HepG2 (cell line): ENCODE measurements around the gene AFG1L. TPM values are rescaled to one million over a fixed set of nuclear protein-coding genes. Genes with fewer than 3 reads are reported as not detected.

ENCODE experiments used
- ATAC-seq: fragments of 200-7000 bp; cut with Tn5 transposase; 3 replicates; pipeline ENCODE4 v1.9.1; 2020; ENCODE audit warnings: mild to moderate bottlenecking, moderate library complexity
- BruUV-seq: library from RNA; stranded (reverse); fragments of 400-500 nt; replicated peaks from 2 replicates; lab custom pipeline; 2021; lab: Mats Ljungman, UMichigan
- CTCF ChIA-PET: fragments of 300-600 bp; formaldehyde crosslinking; extraction: SDS; loops from one replicate; lab custom pipeline; 2021; ENCODE audit warnings: low total read pairs, inconsistent platforms, low intra/inter-chr PET ratio; lab: Yijun Ruan, JAX
- POLR2A ChIA-PET: fragments of 350-600 bp; sonication (Branson Sonifier 250); formaldehyde crosslinking; loops from one replicate; lab custom pipeline; 2020; ENCODE audit warnings: antibody characterized with exemption, inconsistent platforms; lab: Yijun Ruan, JAX
- DNase-seq: peaks from one replicate; pipeline ENCODE4 v3.0.0-alpha.2; 2015; ENCODE audit warnings: low spot score
- FAIRE-seq: peaks from 3 replicates; lab custom pipeline; 2011; peaks lifted over from hg19 to GRCh38; lab: Jason Lieb, UNC
- H2AFZ ChIP-seq: one replicate; pipeline ENCODE4 v1.6.1; 2011; ENCODE audit warnings: low read length, inconsistent platforms
- H3K27ac ChIP-seq: fragments of 300-600 bp; 3 replicates; pipeline ENCODE4 v1.8.0; 2011; ENCODE audit warnings: mixed run types, mild to moderate bottlenecking, mixed read lengths, low read length, inconsistent platforms; ENCODE audit not compliant: insufficient read depth; ENCODE audit errors: extremely low read length
- H3K27me3 ChIP-seq, 2 experiments: fragments of 200-600 bp in 1 of 2; 2 replicates in 1 of 2; 3 replicates in 1 of 2; pipeline versions ENCODE4 v1.6.0 to v1.8.0; 2011; ENCODE audit warnings: low read length in 2 of 2, mild to moderate bottlenecking in 2 of 2, moderate library complexity in 2 of 2, inconsistent platforms in 1 of 2; ENCODE audit not compliant: insufficient read depth in 2 of 2, control insufficient read depth in 1 of 2
- H3K36me3 ChIP-seq, 2 experiments: fragments of 200-600 bp in 1 of 2; replicated peaks in 1 of 2; 2 replicates in 1 of 2; 3 replicates in 1 of 2; pipeline versions ENCODE4 v1.5.1 to v1.8.0; 2011; ENCODE audit warnings: low read length in 2 of 2, inconsistent platforms in 1 of 2; ENCODE audit not compliant: insufficient read depth in 2 of 2, control insufficient read depth in 1 of 2
- H3K4me1 ChIP-seq: 2 replicates; pipeline ENCODE4 v1.5.1; 2012; ENCODE audit warnings: low read length, inconsistent platforms; ENCODE audit not compliant: insufficient read depth
- H3K4me2 ChIP-seq: 2 replicates; pipeline ENCODE4 v1.6.0; 2011; ENCODE audit warnings: low read depth, low read length, inconsistent platforms
- H3K4me3 ChIP-seq, 3 experiments: fragments of 200-600 bp in 1 of 3; sonication (generic), shearing (Covaris generic) in 1 of 3; replicated peaks in 1 of 3; 2 replicates each; pipeline ENCODE4 v1.5.1; 2011 to 2016; ENCODE audit warnings: low read length in 3 of 3, inconsistent platforms in 2 of 3, low read depth in 2 of 3, mild to moderate bottlenecking in 2 of 3, control low read depth in 1 of 3, mixed read lengths in 1 of 3; ENCODE audit not compliant: insufficient read depth in 1 of 3
- H3K79me2 ChIP-seq: one replicate; pipeline ENCODE4 v1.6.1; 2011; ENCODE audit warnings: low read length, inconsistent platforms; ENCODE audit not compliant: insufficient read depth
- H3K9ac ChIP-seq: 2 replicates; pipeline ENCODE4 v1.6.0; 2011; ENCODE audit warnings: mild to moderate bottlenecking, low read depth, low read length, inconsistent platforms; ENCODE audit not compliant: insufficient read depth
- H3K9me3 ChIP-seq: 2 replicates; pipeline ENCODE4 v1.5.1; 2012; ENCODE audit warnings: mild to moderate bottlenecking, low read length
- H4K20me1 ChIP-seq: 2 replicates; pipeline ENCODE4 v1.6.0; 2011; ENCODE audit warnings: inconsistent platforms, mild to moderate bottlenecking, low read length, moderate library complexity; ENCODE audit not compliant: insufficient read depth
- NFE2L2 ChIP-seq: fragments of 150-350 bp; IDR thresholded peaks from 2 replicates; pipeline ENCODE4 v1.6.1; 2014; ENCODE audit warnings: low read length
- NFIB ChIP-seq: sonication (generic); formaldehyde crosslinking; IDR thresholded peaks from 2 replicates; pipeline ENCODE4 v1.9.0; 2021; ENCODE audit warnings: missing genetic modification reagents, mild to moderate bottlenecking, borderline replicate concordance
- SNRNP70 ChIP-seq: fragments of 200-400 bp; formaldehyde crosslinking; IDR thresholded peaks from 2 replicates; pipeline ENCODE4 v1.6.1; 2017; ENCODE audit warnings: mild to moderate bottlenecking, low read depth, low read length, moderate library complexity
- ZBTB40 ChIP-seq, 2 experiments: fragments of 450-650 bp in 1 of 2; sonication (generic) in 1 of 2; formaldehyde crosslinking in 1 of 2; IDR thresholded peaks; 2 replicates each; pipeline versions ENCODE4 v1.6.1 to v1.8.0; 2016 to 2022; ENCODE audit warnings: antibody characterized with exemption in 1 of 2, mild to moderate bottlenecking in 1 of 2, missing genetic modification reagents in 1 of 2
- ZNF468 ChIP-seq: sonication (generic); formaldehyde crosslinking; IDR thresholded peaks from 2 replicates; pipeline ENCODE4 v1.8.0; 2022; ENCODE audit warnings: mild to moderate bottlenecking, moderate library complexity, missing genetic modification reagents
- ZSCAN29 ChIP-seq: sonication (generic); formaldehyde crosslinking; conservative IDR thresholded peaks from 2 replicates; pipeline ENCODE4 v1.4.0; 2020; ENCODE audit warnings: mild to moderate bottlenecking, missing genetic modification reagents
- WGBS: methylation state at CpG from one replicate; pipeline ENCODE4 v1.1.6; 2017; ENCODE audit warnings: low lambda C conversion rate; 5-methylcytosine and 5-hydroxymethylcytosine counted together
- in situ Hi-C: cut with HindIII; loops from 2 replicates; pipeline ENCODE4 v1.10.0; 2017; ENCODE audit warnings: low pct_unique_long_range_greater_than_20kb; ENCODE audit not compliant: extremely low pct_ligation_motif_present
- intact Hi-C: fragments of 100-400 bp; cut with micrococcal nuclease; formaldehyde crosslinking; loops from one replicate; pipeline ENCODE4 v1.10.0; 2022; ENCODE audit not compliant: unreplicated experiment
- polyA plus RNA-seq, 8 experiments: library from polyadenylated mRNA; depleted of rRNA in 3 of 8; stranded (reverse) in 7 of 8; unstranded in 1 of 8; fragments of >200 nt; fragmentation: Illumina TruSeq in 4 of 8; extraction: Trizol in 4 of 8; gene quantifications; 2 replicates each; pipeline versions ENCODE4 v1.2.1 to v1.2.3, GENCODE V29; 2011 to 2016; ENCODE audit warnings: low read depth in 4 of 8, missing spikeins in 1 of 8, mixed read lengths in 1 of 8; ENCODE audit not compliant: insufficient read depth in 1 of 8
- total RNA-seq, 5 experiments: library from RNA; depleted of rRNA; stranded (reverse); fragments of >200 nt; fragmentation: Illumina TruSeq; extraction: Trizol; gene quantifications; 2 replicates each; pipeline ENCODE4 v1.2.3, GENCODE V29; 2016; ENCODE audit warnings: low read depth in 1 of 5
- TF ChIP-seq, protein P1 (sequence below): sonication (generic); formaldehyde crosslinking; IDR thresholded peaks from 2 replicates; pipeline ENCODE4 v1.5.0; 2020; ENCODE audit warnings: missing genetic modification reagents
- TF ChIP-seq, protein P2 (sequence below): sonication (generic); formaldehyde crosslinking; IDR thresholded peaks from 2 replicates; pipeline ENCODE4 v1.4.0; 2020; ENCODE audit warnings: low read depth, mild to moderate bottlenecking, missing genetic modification reagents
- TF ChIP-seq, protein P3 (sequence below): sonication (generic); formaldehyde crosslinking; IDR thresholded peaks from 2 replicates; pipeline ENCODE4 v1.9.0; 2022; ENCODE audit warnings: missing genetic modification reagents, mild to moderate bottlenecking, borderline replicate concordance

Gene AFG1L
- total and polyA plus RNA-seq, 2 of the 13 experiments (the other 11 are each of a cell fraction or from before 2014, with no cell fraction given): 3.1 to 14.0 TPM

DNA sequence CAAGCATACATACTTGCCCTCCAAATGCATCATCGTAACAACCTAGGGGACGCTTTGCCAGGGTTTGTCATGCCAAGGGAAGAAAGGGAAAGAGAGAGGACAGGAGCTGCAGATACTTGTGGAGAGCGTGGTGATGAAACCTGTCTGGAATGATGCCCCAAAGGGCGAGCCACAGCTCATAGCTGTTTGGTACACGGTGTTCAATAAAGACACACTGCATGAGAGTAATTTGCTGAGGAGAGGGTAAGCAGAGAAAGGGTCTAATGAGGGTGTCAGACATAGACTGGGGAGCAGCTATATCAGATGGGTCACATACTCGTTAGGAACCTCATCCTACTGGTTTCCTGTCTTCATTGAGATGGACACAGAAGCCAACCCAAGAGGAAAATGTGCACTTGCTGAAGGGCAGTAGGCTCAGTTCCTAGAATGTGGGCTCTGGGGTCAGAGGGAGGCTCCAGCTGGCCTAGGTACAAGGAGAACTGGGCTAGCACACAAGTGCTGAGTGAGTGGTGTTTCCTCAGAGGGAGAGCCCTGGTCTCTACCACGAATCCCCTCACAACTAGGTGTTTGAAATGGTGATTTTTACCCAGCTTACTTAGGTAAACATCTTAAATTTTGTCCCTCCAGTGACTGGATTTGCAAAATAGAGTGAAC lies 260.7 kb downstream of the AFG1L start:
- 43% methylated on average over 7 of the region's 7 CpGs for WGBS
- no peak overlapping the region for H3K27ac ChIP-seq
- H3K9me3 ChIP-seq: no peaks in the 10 kb centered on the region
- no peak overlapping the region for H3K4me2 ChIP-seq
- H3K36me3 ChIP-seq: no peaks in the 10 kb centered on the region
- H3K27me3 ChIP-seq: no peaks in the 10 kb centered on the region; a peak in 2 of 5 replicates
- POLR2A ChIA-PET: no interaction called here
- no peaks in the 10 kb centered on the region for H4K20me1 ChIP-seq
- no peak overlapping the region for H2AFZ ChIP-seq
- no TSS peak for BruUV-seq
- no peaks in the 10 kb centered on the region for H3K79me2 ChIP-seq
- no peak overlapping the region for H3K9ac ChIP-seq
- in situ Hi-C loops: no loop called here
- ATAC-seq (no peak), DNase-seq (no peak), FAIRE-seq (no peak)
- CTCF ChIA-PET: no interaction called here
- H3K4me1 ChIP-seq: peaks cover 34% of the 10 kb centered on the region
- intact Hi-C loops: loop anchor here (5.0 kb wide), 1 partner anchor 282 kb away; no protein-coding TSS in a partner anchor
- no peak overlapping the region for H3K4me3 ChIP-seq
- TF ChIP-seq, protein P1, sequence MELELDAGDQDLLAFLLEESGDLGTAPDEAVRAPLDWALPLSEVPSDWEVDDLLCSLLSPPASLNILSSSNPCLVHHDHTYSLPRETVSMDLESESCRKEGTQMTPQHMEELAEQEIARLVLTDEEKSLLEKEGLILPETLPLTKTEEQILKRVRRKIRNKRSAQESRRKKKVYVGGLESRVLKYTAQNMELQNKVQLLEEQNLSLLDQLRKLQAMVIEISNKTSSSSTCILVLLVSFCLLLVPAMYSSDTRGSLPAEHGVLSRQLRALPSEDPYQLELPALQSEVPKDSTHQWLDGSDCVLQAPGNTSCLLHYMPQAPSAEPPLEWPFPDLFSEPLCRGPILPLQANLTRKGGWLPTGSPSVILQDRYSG (CRISPR knock-in tag): no peak
- TF ChIP-seq SNRNP70 (no peak), NFE2L2 (no peak), ZSCAN29 (CRISPR knock-in tag) (no peak), ZBTB40 (IDR thresholded peaks at IDR 0.05) (no peak), ZBTB40 (CRISPR knock-in tag; IDR thresholded peaks at IDR 0.05) (no peak), NFIB (CRISPR knock-in tag) (no peak), ZNF468 (no peak)
- TF ChIP-seq, protein P2, sequence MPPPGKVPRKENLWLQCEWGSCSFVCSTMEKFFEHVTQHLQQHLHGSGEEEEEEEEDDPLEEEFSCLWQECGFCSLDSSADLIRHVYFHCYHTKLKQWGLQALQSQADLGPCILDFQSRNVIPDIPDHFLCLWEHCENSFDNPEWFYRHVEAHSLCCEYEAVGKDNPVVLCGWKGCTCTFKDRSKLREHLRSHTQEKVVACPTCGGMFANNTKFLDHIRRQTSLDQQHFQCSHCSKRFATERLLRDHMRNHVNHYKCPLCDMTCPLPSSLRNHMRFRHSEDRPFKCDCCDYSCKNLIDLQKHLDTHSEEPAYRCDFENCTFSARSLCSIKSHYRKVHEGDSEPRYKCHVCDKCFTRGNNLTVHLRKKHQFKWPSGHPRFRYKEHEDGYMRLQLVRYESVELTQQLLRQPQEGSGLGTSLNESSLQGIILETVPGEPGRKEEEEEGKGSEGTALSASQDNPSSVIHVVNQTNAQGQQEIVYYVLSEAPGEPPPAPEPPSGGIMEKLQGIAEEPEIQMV (CRISPR knock-in tag): no peak
- TF ChIP-seq, protein P3, sequence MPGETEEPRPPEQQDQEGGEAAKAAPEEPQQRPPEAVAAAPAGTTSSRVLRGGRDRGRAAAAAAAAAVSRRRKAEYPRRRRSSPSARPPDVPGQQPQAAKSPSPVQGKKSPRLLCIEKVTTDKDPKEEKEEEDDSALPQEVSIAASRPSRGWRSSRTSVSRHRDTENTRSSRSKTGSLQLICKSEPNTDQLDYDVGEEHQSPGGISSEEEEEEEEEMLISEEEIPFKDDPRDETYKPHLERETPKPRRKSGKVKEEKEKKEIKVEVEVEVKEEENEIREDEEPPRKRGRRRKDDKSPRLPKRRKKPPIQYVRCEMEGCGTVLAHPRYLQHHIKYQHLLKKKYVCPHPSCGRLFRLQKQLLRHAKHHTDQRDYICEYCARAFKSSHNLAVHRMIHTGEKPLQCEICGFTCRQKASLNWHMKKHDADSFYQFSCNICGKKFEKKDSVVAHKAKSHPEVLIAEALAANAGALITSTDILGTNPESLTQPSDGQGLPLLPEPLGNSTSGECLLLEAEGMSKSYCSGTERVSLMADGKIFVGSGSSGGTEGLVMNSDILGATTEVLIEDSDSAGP (CRISPR knock-in tag): no peak
